Keratinocyte (primary cell): ENCODE data around the gene EEF1E1. TPM values are rescaled to one million over a fixed set of nuclear protein-coding genes. Genes with fewer than 3 reads are reported as not detected.

Experiments used
- DNase-seq: peaks from one replicate; pipeline ENCODE4 v3.0.0-alpha.2; 2011; ENCODE audit warnings: low read depth, missing footprints, low spot score
- FAIRE-seq: peaks from 2 replicates; lab custom pipeline; 2011; peaks lifted over from hg19 to GRCh38; lab: Jason Lieb, UNC
- H2AFZ ChIP-seq: 2 replicates; pipeline ENCODE4 v1.6.0; 2012; ENCODE audit warnings: low read length, control low read depth, inconsistent platforms; ENCODE audit not compliant: control insufficient read depth
- H3K27ac ChIP-seq: 2 replicates; pipeline ENCODE4 v1.5.1; 2011; ENCODE audit warnings: low read length; ENCODE audit not compliant: control insufficient read depth, insufficient read depth
- H3K27me3 ChIP-seq: 3 replicates; pipeline ENCODE4 v1.6.0; 2011; ENCODE audit warnings: low read length; ENCODE audit not compliant: control insufficient read depth, insufficient read depth; ENCODE audit errors: extremely low read depth
- H3K36me3 ChIP-seq, 2 experiments: 2 replicates in 1 of 2; 3 replicates in 1 of 2; pipeline ENCODE4 v1.5.1; 2011; ENCODE audit warnings: low read length in 2 of 2, mild to moderate bottlenecking in 1 of 2; ENCODE audit not compliant: control insufficient read depth in 2 of 2, insufficient read depth in 2 of 2; ENCODE audit errors: extremely low read depth in 1 of 2
- H3K4me1 ChIP-seq: 3 replicates; pipeline ENCODE4 v1.5.1; 2011; ENCODE audit warnings: low read length; ENCODE audit not compliant: control insufficient read depth, insufficient read depth; ENCODE audit errors: extremely low read depth
- H3K4me2 ChIP-seq: 3 replicates; pipeline ENCODE4 v1.6.0; 2011; ENCODE audit warnings: low read depth, low read length; ENCODE audit not compliant: control insufficient read depth, insufficient read depth; ENCODE audit errors: extremely low read depth
- H3K4me3 ChIP-seq, 3 experiments: fragments of 200-600 bp in 1 of 3; sonication (generic) in 1 of 3; 2 replicates in 2 of 3; 3 replicates in 1 of 3; pipeline ENCODE4 v1.5.1; 2011 to 2016; ENCODE audit warnings: low read length in 3 of 3, mild to moderate bottlenecking in 3 of 3, control low read depth in 2 of 3, inconsistent platforms in 1 of 3, low read depth in 1 of 3, mixed read lengths in 1 of 3, mixed run types in 1 of 3, moderate library complexity in 1 of 3; ENCODE audit not compliant: control insufficient read depth in 2 of 3, insufficient read depth in 2 of 3; ENCODE audit errors: extremely low read depth in 1 of 3
- H3K79me2 ChIP-seq: 2 replicates; pipeline ENCODE4 v1.6.0; 2012; ENCODE audit warnings: low read length; ENCODE audit not compliant: control insufficient read depth, insufficient read depth
- H3K9ac ChIP-seq: 3 replicates; pipeline ENCODE4 v1.6.0; 2011; ENCODE audit warnings: low read length; ENCODE audit not compliant: control insufficient read depth, insufficient read depth; ENCODE audit errors: extremely low read depth
- H3K9me1 ChIP-seq: 3 replicates; pipeline ENCODE4 v1.6.0; 2011; ENCODE audit warnings: low read length; ENCODE audit not compliant: control insufficient read depth, insufficient read depth; ENCODE audit errors: extremely low read depth
- H3K9me3 ChIP-seq: 2 replicates; pipeline ENCODE4 v1.5.1; 2012; ENCODE audit warnings: low read depth, low read length; ENCODE audit not compliant: control insufficient read depth
- H4K20me1 ChIP-seq: 3 replicates; pipeline ENCODE4 v1.6.0; 2011; ENCODE audit warnings: low read length; ENCODE audit not compliant: control insufficient read depth, insufficient read depth; ENCODE audit errors: extremely low read depth
- EZH2 ChIP-seq: IDR thresholded peaks from one replicate; pipeline ENCODE4 v1.6.1; 2012; ENCODE audit warnings: inconsistent platforms, mild to moderate bottlenecking, low read length, moderate library complexity
- dilution Hi-C: fragments of 300-500 bp; cut with MboI; formaldehyde crosslinking; loops from one replicate; pipeline ENCODE4 v1.7.0; 2020; ENCODE audit warnings: low sequenced_read_pairs; ENCODE audit not compliant: extremely low pct_ligation_motif_present
- polyA plus RNA-seq, 5 experiments: library from polyadenylated mRNA; depleted of rRNA in 3 of 5; stranded (reverse) in 3 of 5; stranded (forward) in 1 of 5; unstranded in 1 of 5; fragments of >200 nt; gene quantifications; 1 replicate in 1 of 5; 2 replicates in 3 of 5; 3 replicates in 1 of 5; pipeline versions ENCODE4 v1.2.1 to v1.2.3, GENCODE V29; 2011 to 2012; ENCODE audit warnings: missing spikeins in 2 of 5, low read depth in 1 of 5, low replicate concordance in 1 of 5
- TF ChIP-seq, protein P1 (sequence below), 3 experiments: IDR thresholded peaks in 1 of 3; conservative IDR thresholded peaks in 1 of 3; optimal IDR thresholded peaks in 1 of 3; 2 replicates in 2 of 3; 3 replicates in 1 of 3; pipeline versions ENCODE3 to v1.5.1; 2011; ENCODE audit warnings: low read length in 3 of 3, mild to moderate bottlenecking in 3 of 3, moderate library complexity in 2 of 3, control low read depth in 1 of 3, inconsistent platforms in 1 of 3; ENCODE audit not compliant: insufficient read depth in 2 of 3; ENCODE audit errors: extremely low read depth in 1 of 3

EEF1E1 gene
- polyA plus RNA-seq, 1 donor (not counting 4 experiments of a cell fraction or from before 2014, with no cell fraction given), result 83.5 TPM

DNA sequence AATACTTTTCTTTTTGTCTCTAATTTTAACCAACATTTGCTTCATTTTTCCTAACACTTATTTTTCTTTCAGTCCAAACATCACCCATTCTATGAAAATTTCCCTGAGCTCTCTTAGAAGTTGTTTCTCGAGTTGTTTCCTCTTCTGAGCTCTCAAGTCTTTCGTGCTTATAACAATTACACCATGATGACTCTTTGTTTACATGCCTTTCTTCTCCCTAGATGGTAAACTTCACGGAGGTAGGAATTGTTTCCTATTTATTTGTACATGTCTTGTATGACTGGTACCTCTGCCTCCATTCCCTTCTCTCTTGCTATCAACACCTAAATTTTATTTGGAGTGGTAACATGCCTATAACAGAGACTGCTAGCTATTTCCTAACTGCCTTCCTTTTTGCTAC is 44.6 kb downstream of the EEF1E1 start:
- peaks cover 2% of the 10 kb centered on the region for H4K20me1 ChIP-seq
- no peak overlapping the region for H2AFZ ChIP-seq
- H3K27ac ChIP-seq, result no peak overlapping the region
- H3K36me3 ChIP-seq, result peaks cover 3% of the 10 kb centered on the region in 2 experiments
- H3K79me2 ChIP-seq, result no peaks in the 10 kb centered on the region
- H3K9ac ChIP-seq, result no peak overlapping the region
- no peaks in the 10 kb centered on the region for H3K4me1 ChIP-seq
- TF ChIP-seq EZH2, result no peak
- TF ChIP-seq, protein P1, sequence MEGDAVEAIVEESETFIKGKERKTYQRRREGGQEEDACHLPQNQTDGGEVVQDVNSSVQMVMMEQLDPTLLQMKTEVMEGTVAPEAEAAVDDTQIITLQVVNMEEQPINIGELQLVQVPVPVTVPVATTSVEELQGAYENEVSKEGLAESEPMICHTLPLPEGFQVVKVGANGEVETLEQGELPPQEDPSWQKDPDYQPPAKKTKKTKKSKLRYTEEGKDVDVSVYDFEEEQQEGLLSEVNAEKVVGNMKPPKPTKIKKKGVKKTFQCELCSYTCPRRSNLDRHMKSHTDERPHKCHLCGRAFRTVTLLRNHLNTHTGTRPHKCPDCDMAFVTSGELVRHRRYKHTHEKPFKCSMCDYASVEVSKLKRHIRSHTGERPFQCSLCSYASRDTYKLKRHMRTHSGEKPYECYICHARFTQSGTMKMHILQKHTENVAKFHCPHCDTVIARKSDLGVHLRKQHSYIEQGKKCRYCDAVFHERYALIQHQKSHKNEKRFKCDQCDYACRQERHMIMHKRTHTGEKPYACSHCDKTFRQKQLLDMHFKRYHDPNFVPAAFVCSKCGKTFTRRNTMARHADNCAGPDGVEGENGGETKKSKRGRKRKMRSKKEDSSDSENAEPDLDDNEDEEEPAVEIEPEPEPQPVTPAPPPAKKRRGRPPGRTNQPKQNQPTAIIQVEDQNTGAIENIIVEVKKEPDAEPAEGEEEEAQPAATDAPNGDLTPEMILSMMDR (optimal IDR thresholded peaks at IDR 0.05 in 1 of 3, IDR thresholded peaks at IDR 0.05 in 1 of 3, conservative IDR thresholded peaks at IDR 0.05 in 1 of 3; ENCODE audit: extremely low read depth in 1 of 3, insufficient read depth in 2 of 3, low read length in 3 of 3), result no peak
- FAIRE-seq (no peak), DNase-seq (no peak)
- H3K4me2 ChIP-seq, result no peak overlapping the region
- no peaks in the 10 kb centered on the region for H3K9me3 ChIP-seq
- dilution Hi-C loops, result no loop called here
- H3K9me1 ChIP-seq, result no peaks in the 10 kb centered on the region
- H3K4me3 ChIP-seq, result no peak overlapping the region
- H3K27me3 ChIP-seq, result no peaks in the 10 kb centered on the region

DNA sequence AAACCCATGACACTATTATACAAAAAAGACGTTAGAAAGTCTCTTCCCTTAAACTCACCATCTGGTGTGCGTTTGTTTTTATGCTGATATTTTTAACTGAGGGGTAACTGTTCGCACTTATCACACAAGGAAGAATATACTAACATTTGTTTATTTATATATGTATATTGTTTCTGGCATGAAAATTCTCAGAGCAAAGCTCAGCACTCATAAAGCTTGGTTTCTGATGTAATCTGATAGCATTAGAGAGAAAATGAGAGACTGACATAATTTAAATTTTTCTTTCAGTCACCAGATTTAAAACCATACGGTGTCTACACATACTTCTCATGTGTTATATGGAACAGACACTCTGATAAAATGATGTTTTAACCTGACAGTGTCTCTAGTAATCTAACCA is 45.1 kb downstream of the EEF1E1 start:
- no peak for FAIRE-seq
- Histone ChIP-seq H3K4me1 (no peaks in the 10 kb centered on the region), H3K9ac (no peak overlapping the region), H3K27ac (no peak overlapping the region), H3K9me1 (no peaks in the 10 kb centered on the region), H3K4me3 (no peak overlapping the region), H3K36me3 (peaks cover 3% of the 10 kb centered on the region in 2 experiments), H2AFZ (no peak overlapping the region), H4K20me1 (peaks cover 2% of the 10 kb centered on the region), H3K27me3 (no peaks in the 10 kb centered on the region), H3K4me2 (no peak overlapping the region), H3K9me3 (no peaks in the 10 kb centered on the region), H3K79me2 (no peaks in the 10 kb centered on the region)
- TF ChIP-seq, protein P1 (optimal IDR thresholded peaks at IDR 0.05 in 1 of 3, IDR thresholded peaks at IDR 0.05 in 1 of 3, conservative IDR thresholded peaks at IDR 0.05 in 1 of 3; ENCODE audit: extremely low read depth in 1 of 3, insufficient read depth in 2 of 3, low read length in 3 of 3), result no peak
- TF ChIP-seq EZH2, result no peak
- DNase-seq, result no peak
- dilution Hi-C loops, result no loop called here
